Measurements from ENCODE around the gene OR6Q1.

The OR6Q1 gene

GRCh38 chr11:58058276-58059006 is 27.7 kb downstream of the OR6Q1 start:
- no peak for DNase-seq (ENCODE audit: low read depth in 2 of 2)

GRCh38 chr11:58059007-58059350 is 28.2 kb downstream of the OR6Q1 start:
- no peak for DNase-seq (ENCODE audit: low read depth in 2 of 2)

- DNase-seq (ENCODE audit: low read depth in 2 of 2), result no peak
These were observed 29.8 kb downstream of the OR6Q1 start for GRCh38 chr11:58060535-58060934.

- no peak for DNase-seq (ENCODE audit: low read depth in 2 of 2)
These were observed 30.4 kb downstream of the OR6Q1 start for GRCh38 chr11:58060939-58061672.

- no peak for DNase-seq (ENCODE audit: low read depth in 2 of 2)
These were observed 31.1 kb downstream of the OR6Q1 start for GRCh38 chr11:58061813-58062212.

- no peak for DNase-seq (ENCODE audit: low read depth in 2 of 2)
These were observed 36.9 kb downstream of the OR6Q1 start for GRCh38 chr11:58067685-58068084.

- no peak for DNase-seq (ENCODE audit: low read depth in 2 of 2)
These were observed 37.9 kb downstream of the OR6Q1 start for GRCh38 chr11:58068655-58069054.

GRCh38 chr11:58070585-58070984 is 39.8 kb downstream of the OR6Q1 start:
- DNase-seq (ENCODE audit: low read depth in 2 of 2), result no peak

GRCh38 chr11:58075781-58076180 is 45.0 kb downstream of the OR6Q1 start:
- no peak for DNase-seq (ENCODE audit: low read depth in 2 of 2)

Data from stimulated activated CD4-positive, alpha-beta T cell treated with anti-CD3 and anti-CD28 coated beads, Interleukin-4, amount 100 ng/mL, for 48 hours (primary cell).